ENCODE data around the gene APP. TPM values are rescaled to one million over a fixed set of nuclear protein-coding genes. Genes with fewer than 3 reads are reported as not detected.

APP gene
- total and polyA plus RNA-seq, 2 experiments from 2014 or later, result 55.7 to 316 TPM

- 93% methylated on average over 5 of the region's 5 CpGs for WGBS (ENCODE audit: low lambda C conversion rate, missing lambda C conversion rate)
- Histone ChIP-seq H3K4me2 (no peak overlapping the region), H3K27me3 (no peaks in the 10 kb centered on the region), H3K27ac (no peak overlapping the region), H3K79me2 (peaks cover 74% of the 10 kb centered on the region), H3K9me3 (ENCODE audit: low read depth) (no peaks in the 10 kb centered on the region), H2AFZ (no peak overlapping the region), H3K36me3 (replicated peaks; ENCODE audit: insufficient read depth, low read depth) (no peaks in the 10 kb centered on the region), H3K9me2 (replicated peaks; ENCODE audit: insufficient read depth) (no peaks in the 10 kb centered on the region), H3K4me1 (ENCODE audit: insufficient read depth) (no peaks in the 10 kb centered on the region), H3K4me3 (no peak overlapping the region), H4K20me1 (ENCODE audit: insufficient read depth, poor library complexity, severe bottlenecking) (no peaks in the 10 kb centered on the region)
- DNase-seq (ENCODE audit: low spot score), result no peak
- TF ChIP-seq EZH2phosphoT487 (IDR thresholded peaks at IDR 0.05; ENCODE audit: low read depth, severe bottlenecking, unreplicated experiment) (no peak), CTCF (IDR thresholded peaks at IDR 0.05; ENCODE audit: poor library complexity) (no peak), EZH2 (IDR thresholded peaks at IDR 0.05; ENCODE audit: borderline replicate concordance) (no peak)
Measured at GRCh38 chr21:26091480-26092018, 79.0 kb downstream of the APP start.

DNA sequence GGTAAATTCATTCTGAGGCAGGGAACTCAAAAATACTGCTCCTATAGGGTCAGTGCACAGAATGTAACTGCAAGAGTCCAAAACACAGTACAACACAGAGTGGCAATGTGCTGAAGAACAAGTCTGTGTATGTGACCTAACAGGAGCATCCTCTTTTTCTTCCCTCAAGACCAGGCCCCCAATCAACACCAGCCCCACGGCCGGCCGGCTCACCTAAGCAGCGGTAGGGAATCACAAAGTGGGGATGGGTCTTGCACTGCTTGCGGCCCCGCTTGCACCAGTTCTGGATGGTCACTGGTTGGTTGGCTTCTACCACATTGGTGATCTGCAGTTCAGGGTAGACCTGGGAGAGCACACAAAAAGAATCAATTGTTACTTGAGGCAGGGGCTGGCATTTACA lies 80.8 kb downstream of the APP start:
- Histone ChIP-seq H3K9me3 (ENCODE audit: low read depth) (no peaks in the 10 kb centered on the region), H3K9me2 (replicated peaks; ENCODE audit: insufficient read depth) (no peaks in the 10 kb centered on the region), H2AFZ (no peak overlapping the region), H3K4me2 (no peak overlapping the region), H4K20me1 (ENCODE audit: insufficient read depth, poor library complexity, severe bottlenecking) (no peaks in the 10 kb centered on the region), H3K4me1 (ENCODE audit: insufficient read depth) (no peaks in the 10 kb centered on the region), H3K27ac (no peak overlapping the region), H3K79me2 (peaks cover 77% of the 10 kb centered on the region), H3K4me3 (no peak overlapping the region), H3K27me3 (no peaks in the 10 kb centered on the region), H3K36me3 (replicated peaks; ENCODE audit: insufficient read depth, low read depth) (no peaks in the 10 kb centered on the region)
- no peak for DNase-seq (ENCODE audit: low spot score)
- TF ChIP-seq EZH2 (IDR thresholded peaks at IDR 0.05; ENCODE audit: borderline replicate concordance) (no peak), CTCF (IDR thresholded peaks at IDR 0.05; ENCODE audit: poor library complexity) (no peak), EZH2phosphoT487 (IDR thresholded peaks at IDR 0.05; ENCODE audit: low read depth, severe bottlenecking, unreplicated experiment) (no peak)
- WGBS (ENCODE audit: low lambda C conversion rate, missing lambda C conversion rate), result 94% methylated on average over 6 of the region's 6 CpGs

DNA sequence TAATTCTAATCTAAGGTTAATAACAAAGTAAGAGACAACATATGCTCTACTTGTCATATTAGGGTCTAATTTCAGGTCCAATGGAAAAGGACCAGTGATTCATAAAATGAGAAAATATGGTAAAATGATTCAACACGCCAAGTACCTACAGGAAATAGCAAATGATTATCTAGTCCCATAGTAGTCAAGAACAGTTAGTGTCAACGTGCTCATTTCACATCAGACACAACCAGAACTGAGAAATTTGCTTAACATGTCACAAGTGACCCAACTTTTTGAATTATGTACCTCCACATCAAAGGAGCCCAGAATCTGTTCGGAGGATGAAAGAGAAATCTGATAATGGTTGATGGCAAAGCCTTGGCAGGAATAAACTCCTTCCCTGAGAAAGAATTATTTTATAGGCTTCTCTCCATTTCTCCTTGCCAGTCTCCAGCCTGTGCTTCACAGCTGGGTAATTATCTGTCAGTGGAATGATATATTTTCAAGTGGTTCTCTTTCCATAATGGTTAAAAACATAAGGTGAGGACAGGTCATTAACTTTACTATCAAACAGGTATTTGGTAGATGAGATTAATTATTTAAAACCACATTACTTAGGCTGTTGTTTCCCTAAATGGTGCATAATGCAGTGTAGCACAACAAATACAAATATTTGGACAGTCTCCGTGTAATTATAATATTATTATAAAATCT lies 83.2 kb downstream of the APP start:
- no peaks in the 10 kb centered on the region for H4K20me1 ChIP-seq (ENCODE audit: insufficient read depth, poor library complexity, severe bottlenecking)
- H2AFZ ChIP-seq, result no peak overlapping the region
- H3K4me3 ChIP-seq, result no peak overlapping the region
- TF ChIP-seq EZH2 (IDR thresholded peaks at IDR 0.05; ENCODE audit: borderline replicate concordance), result no peak
- no peak for TF ChIP-seq EZH2phosphoT487 (IDR thresholded peaks at IDR 0.05; ENCODE audit: low read depth, severe bottlenecking, unreplicated experiment)
- no peak for TF ChIP-seq CTCF (IDR thresholded peaks at IDR 0.05; ENCODE audit: poor library complexity)
- no peaks in the 10 kb centered on the region for H3K4me1 ChIP-seq (ENCODE audit: insufficient read depth)
- no peaks in the 10 kb centered on the region for H3K27me3 ChIP-seq
- H3K9me2 ChIP-seq (replicated peaks; ENCODE audit: insufficient read depth), result no peaks in the 10 kb centered on the region
- H3K4me2 ChIP-seq, result no peak overlapping the region
- H3K9me3 ChIP-seq (ENCODE audit: low read depth), result no peaks in the 10 kb centered on the region
- H3K36me3 ChIP-seq (replicated peaks; ENCODE audit: insufficient read depth, low read depth), result no peaks in the 10 kb centered on the region
- no peak for DNase-seq (ENCODE audit: low spot score)
- peaks cover 76% of the 10 kb centered on the region for H3K79me2 ChIP-seq
- 73% methylated on average over 4 of the region's 4 CpGs for WGBS (ENCODE audit: low lambda C conversion rate, missing lambda C conversion rate)
- no peak overlapping the region for H3K27ac ChIP-seq
